Inferior parietal cortex (tissue), 1 donor: ENCODE data around the gene AFF1.
"Not testable (repeated sequence)": the region's sequence is repeated elsewhere in the genome, so short reads cannot be mapped to it uniquely, and the experiment has no call there.

Source experiments
- DNase-seq: peaks from one replicate; pipeline ENCODE4 v3.0.0-alpha.2; 2016; ENCODE audit errors: extremely low spot score

AFF1 gene

DNA sequence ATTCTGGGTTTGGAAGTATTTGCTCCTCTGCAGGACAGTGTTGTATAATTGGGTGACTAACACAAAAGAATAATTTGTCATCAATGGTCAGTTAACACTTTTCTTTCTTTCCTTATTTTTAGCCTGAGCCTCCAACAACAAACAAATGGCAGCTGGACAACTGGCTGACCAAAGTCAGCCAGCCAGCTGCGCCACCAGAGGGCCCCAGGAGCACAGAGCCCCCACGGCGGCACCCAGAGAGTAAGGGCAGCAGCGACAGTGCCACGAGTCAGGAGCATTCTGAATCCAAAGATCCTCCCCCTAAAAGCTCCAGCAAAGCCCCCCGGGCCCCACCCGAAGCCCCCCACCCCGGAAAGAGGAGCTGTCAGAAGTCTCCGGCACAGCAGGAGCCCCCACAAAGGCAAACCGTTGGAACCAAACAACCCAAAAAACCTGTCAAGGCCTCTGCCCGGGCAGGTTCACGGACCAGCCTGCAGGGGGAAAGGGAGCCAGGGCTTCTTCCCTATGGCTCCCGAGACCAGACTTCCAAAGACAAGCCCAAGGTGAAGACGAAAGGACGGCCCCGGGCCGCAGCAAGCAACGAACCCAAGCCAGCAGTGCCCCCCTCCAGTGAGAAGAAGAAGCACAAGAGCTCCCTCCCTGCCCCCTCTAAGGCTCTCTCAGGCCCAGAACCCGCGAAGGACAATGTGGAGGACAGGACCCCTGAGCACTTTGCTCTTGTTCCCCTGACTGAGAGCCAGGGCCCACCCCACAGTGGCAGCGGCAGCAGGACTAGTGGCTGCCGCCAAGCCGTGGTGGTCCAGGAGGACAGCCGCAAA lies 179.6 kb downstream of the AFF1 start:
- no peak for DNase-seq

DNA sequence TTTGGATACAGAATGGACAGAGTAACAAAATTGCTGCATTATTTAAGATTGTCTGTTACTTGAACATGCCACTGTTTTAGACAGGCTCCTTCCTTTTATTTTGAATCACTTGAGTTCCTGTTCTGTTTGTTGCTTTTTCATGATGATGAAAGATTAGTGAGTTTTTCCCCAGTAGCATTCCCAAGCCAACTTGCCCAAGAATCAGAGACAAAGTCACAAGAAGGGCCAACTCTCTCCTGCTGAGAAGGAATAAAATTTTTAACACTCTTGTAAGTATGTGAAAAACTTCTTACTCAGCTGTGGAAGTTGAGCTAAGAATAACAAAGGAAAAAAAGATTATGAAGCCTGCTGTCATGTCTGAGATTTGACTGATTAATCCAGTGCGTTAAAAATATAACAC lies 181.4 kb downstream of the AFF1 start:
- DNase-seq, result no peak

DNA sequence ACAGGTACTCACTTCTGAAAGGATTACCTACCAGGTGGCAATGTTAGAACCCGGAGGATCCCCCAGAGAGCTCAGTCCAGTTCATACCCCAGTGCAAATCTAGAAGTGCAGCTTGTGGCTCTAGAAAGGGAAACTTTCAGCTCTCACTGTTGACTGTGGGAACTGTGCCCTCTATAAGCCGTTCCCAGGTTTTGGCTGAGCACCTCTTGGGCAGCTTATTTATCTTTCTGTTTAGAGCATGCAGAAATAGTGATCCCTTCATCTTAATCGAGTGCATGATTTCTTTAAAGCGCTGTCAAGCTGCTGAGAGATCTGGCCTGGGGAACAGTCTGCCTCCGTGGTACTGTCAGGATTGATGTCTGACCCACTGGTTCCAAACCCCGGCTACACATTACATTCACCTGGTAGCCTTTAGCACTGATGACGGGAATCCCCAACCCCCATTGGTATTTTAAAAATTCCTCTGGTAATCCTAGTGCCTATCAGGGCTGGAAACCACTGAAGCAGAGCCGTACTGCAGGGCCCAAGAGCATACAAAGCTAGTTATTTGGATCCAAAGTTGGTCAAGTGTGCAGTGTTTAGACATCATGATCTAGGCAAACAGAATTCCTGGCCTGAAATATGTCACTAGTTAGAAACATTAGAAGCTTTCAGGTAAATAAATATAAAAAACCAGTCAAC lies 182.4 kb downstream of the AFF1 start:
- no peak for DNase-seq

DNA sequence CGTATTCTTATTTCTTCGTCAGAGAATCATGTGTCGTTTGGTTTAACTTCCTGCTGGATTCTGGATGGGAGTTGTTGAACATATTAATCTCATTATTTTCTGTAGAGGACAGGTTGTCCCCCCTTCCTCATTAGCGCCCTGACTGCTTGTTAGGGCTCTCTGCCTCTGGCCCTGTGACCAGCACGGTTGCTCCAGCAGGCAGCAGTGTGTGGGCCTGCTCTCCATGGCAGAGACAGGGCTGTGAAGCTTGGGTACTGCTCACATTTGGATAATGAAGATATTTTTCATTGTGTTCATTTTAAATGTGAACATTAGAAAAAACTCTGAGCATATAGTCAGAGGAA lies 182.9 kb downstream of the AFF1 start:
- no peak for DNase-seq

DNA sequence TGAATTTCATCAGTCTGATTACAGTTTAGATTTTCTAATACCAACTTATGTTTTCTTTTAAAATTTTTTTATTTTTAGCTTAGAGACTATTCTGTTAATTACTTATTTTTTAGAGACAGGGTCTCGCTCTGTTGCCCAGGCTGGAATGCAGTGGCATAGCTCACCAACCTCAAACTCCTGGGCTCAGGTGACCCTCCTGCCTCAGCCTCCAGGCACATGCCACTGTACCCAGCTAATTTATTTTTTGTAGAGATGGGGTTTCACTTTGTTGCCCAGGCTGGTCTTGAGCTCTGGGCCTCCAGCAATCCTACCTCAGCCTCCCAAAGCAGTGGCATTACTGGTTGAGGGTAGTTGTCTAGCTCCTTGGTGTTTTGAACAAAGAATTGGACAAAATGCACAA lies 183.6 kb downstream of the AFF1 start:
- no peak for DNase-seq

DNA sequence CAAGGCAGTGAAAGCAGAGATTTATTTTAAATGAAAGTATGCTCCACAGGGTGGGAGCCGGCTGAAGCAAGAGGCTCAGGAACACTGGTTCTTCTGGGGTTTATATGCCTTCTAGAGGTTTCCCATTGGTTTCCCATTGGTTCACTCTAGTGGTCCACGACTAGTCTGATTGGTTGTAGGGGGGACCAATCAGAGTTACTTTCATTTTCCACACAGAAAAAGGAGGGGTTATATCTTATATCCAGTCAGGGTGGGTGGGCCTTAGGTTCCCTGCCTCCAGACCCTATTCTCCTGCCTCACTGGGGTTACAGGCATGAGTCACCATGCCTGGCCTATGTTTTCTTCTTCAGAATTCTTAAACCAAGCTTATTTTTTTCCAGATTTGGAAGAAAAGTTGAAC lies 184.0 kb downstream of the AFF1 start:
- DNase-seq, result no peak

DNA sequence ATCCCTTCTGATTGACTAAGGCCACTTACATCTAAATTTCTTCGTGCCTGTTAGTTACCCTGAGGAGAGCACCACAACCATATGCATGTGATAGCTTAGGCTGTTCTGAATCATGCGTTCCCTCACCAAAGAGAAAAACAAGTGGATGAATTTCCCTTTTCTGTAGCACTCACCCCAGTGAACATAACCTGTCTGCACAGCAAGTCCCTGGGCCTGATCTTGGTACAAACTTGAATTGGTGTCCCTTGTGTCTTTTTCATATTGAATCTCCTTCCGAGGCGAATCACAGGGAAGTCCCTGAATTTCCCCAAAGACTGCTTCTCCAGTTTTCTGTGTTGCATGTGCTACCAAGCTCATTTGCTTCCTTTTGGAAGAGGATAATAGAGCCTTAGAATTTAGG lies 185.2 kb downstream of the AFF1 start:
- DNase-seq, result no peak

DNA sequence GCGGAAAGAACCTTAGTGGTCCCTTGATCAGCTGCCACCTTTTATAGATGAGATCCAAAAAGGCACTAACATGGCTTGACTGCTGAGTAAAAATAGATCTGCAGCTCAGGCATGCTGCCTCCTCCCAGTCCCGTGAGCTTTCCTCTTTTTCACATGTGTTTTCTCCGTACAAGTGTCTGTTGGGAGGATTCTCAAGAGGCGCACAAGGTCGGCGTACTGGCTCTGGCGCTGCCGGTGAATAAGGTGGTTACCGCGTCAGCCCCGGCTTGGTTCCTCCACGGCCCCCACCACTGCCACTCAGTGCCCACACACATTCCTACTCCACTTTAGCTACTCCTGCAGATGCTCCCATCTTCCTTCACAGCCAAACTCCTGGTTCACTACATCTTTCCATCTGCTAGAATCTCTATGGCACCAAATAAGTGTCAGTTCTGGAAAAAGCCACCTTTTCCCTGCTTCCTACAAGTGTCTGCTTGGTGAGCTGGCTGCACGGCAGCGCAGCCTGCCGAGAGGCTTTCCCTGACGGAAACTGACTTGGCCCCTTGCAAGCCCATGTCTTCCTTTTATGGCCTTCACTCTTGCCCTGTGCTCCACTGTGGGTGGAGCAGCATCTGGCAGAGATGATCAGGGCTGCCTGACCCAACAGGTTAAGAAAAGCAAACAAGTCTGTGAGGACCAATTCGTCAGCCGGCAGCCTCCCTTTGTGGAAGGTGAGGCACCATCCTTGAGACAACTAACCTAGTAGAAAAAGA lies 185.8 kb downstream of the AFF1 start:
- no peak for DNase-seq

DNA sequence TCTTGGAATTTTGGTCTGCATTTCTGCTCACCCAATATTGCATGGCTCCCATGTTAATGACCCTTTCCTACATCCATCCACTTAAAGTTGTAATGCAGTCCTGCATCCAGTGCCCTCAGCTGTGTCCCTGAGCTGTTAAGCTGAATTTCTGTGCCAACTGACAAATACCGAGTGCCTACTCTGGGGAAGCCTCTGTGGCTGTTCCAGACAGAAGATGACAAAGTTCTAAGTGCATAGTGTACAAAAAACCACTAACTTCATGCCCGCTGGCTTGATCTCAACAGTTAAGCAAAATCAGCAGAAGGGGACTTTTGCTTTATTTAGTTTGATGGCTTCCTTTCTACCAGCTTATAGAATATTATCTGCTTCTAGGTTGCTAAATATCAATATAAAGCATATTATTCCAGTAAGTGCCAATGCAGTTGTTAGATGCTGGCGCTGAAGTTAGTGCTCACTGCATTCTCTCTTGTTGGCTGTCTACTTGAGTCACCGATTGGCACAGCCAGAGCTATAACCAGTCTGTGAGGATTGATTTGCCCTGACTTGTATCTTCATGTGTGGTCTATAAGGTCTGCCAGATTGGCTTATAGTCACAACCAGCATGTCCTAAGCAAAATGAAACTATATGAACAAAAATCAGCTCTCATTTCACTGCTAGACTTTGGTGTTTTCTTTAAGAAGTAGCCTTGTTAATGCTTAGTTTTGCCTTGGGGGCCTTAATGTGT lies 186.7 kb downstream of the AFF1 start:
- DNase-seq, result no peak

DNA sequence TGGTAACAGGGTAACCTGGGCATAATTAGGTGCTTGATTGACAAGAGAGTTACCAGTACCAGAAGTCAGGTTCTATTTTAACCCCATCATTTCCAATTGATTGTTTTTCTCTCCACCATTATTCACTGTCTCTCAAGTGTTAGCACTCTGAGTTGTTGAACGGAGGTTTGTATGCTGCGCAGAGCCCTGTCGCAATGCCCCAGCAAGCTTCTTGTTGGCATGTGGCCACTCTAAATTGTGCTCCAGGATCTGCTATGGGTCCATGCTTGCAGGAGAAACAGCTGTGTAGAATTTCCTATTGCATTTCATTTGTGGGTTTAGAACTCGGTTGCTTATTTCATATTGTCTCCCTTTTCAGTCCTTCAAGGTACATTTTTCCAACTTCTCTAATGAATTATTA lies 187.4 kb downstream of the AFF1 start:
- DNase-seq, result no peak

DNA sequence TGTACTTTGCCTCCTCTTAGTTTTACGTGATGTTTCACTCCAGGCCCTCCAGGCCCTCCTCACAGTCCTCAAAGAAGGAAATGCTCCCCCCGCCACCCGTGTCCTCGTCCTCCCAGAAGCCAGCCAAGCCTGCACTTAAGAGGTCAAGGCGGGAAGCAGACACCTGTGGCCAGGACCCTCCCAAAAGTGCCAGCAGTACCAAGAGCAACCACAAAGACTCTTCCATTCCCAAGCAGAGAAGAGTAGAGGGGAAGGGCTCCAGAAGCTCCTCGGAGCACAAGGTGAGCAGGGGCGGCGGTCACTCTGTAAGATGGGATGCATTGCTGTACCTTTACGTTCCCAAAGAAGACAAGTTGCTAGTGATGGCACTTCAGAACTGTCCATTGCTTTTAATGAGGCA lies 191.2 kb downstream of the AFF1 start:
- DNase-seq, result no peak

DNA sequence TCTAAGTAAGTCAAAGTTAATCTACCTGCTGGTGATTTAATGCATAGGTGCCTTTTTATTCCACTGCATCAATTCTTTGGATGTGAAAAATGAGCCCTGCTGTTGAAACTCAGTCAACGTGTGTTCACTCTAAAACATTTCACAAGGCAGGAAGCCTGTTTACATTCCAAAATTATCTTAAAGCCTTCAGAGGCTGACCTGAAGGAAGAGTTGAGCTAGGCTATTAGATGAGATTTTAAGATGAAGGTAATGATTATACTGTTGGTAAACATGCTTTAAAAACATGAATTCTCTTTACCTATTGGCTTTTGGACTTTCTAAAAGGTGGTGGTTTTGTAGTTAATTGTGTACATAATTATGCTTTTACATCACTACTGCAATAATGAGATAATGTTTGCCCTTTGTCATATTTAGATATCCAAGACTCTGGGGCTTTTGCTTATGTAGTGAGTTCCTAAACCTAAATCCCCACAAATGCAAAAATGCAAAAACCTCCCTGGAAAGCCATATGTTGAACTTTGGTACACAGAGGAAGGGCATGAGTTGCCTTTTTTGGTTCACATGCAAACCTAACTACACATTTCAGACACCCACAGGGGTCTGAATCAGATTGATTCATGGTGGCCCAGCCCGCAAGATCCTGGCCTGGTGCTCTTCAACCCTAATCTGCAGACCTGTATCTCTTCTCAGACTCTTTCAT lies 193.3 kb downstream of the AFF1 start:
- no peak for DNase-seq

DNA sequence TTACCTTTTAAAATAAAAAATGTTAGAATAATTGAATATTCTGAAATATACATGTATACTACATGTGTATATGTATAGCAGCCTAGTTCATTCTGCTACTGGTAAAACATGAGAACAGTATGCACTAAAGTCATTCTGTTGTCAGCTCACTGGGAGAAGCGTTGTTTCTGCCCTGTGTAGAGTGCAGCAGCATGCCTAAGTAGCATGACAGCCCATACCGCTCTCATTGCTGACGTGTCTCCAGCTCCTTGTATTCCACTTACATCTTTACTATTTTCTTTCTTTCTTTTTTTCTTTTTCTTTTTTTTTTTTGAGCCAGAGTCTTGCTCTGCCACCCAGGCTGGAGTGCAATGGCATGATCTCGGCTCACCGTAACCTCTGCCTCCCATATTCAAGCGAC lies 194.9 kb downstream of the AFF1 start:
- no peak for DNase-seq

DNA sequence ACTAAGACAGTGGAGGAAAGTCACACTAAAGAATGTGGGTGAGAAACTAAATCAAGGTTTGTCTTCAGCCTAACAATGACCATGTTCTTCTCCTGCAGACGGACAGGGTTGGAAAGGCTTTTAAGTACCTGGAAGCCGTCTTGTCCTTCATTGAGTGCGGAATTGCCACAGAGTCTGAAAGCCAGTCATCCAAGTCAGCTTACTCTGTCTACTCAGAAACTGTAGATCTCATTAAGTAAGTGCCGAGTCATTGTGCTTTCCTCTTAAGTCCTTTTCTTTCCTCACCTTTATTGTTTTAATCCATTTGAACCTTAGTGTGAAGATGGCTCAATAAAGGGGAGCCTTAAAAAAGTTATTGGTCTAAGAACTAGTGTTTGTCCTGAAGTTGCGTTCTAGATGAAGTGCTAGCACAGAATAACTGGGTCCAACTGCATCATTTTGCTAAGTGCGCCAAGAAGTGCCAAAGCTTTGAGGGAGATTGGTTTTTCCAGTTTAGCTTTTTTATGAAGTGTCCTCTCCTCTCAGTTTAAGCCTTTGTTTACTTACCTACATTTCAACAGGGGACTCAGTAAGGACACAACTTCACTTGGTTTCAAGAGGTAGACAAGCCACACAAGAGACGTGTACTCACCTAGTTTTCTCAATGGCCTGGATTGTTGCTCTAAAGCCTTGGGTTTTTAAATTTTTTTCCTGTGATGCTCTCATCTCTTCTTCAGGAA lies 196.3 kb downstream of the AFF1 start:
- no peak for DNase-seq

DNA sequence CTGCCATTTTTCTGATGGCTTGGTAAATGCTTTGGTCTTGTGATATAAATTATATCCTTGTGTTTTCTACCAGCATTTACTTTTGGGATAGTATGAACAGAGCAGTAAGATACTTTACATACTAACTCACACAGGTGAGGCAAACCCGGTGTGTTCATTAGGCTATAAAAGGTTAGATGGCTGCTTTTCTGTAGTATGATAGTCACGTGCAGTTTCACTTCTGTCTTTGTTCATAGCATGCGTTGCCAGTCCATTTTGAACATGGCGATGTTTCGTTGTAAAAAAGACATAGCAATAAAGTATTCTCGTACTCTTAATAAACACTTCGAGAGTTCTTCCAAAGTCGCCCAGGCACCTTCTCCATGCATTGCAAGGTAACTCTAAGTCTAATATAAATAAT lies 197.2 kb downstream of the AFF1 start:
- no peak for DNase-seq

DNA sequence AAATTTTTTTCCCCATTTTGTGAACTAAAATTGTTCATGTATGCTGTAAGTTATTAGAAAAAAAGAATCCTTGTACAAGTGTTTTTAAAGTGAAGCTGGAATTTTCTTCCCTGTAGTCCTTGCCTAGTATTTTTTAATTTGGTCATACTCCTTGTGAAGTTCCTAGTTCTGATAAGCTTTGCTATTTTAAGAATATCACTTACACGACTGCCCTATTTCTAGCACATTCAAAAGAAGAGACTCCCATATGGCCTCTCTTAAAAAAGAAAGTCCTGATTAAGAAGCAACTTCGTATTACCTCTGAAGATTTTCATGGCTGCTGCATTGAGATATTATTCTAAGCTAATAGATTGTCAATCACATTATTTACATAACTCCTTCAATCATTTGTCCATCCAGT lies 198.4 kb downstream of the AFF1 start:
- no peak for DNase-seq

DNA sequence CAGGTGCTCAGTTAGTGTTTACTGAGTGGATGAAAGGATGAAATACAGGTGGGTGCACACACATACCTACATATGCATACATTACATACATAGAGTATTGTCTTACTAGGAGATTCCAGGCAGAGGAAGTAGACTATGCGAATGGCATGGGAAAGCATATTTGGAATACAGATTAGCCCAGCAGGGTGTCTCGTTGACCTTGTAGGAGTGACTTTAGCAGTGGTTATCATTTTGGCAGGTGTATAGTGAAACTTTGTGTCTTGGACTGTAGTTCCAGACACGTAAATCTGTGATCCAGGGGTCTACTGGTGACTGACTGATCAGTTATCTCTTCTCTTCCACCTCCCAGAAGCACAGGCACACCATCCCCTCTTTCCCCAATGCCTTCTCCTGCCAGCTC lies 199.3 kb downstream of the AFF1 start:
- DNase-seq, result no peak

DNA sequence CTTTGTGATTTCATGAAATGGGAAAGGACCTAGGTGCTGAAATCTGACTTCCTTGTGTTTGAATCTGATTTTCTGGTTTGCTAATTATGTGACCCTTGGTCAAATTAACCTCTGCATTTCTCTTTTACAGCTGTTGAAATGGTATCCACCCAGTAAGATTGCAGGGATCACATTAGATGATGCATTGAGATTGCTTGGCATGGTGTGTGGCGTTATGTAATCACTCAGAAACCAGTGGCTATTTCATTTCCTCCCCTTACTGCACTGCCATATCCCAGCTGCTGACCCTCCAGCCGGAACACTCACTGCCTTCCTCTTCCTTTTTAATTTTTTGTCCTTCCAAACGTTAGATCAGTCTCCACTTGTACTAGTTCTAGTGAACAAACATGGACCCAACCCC lies 206.6 kb downstream of the AFF1 start:
- DNase-seq, result no peak

DNA sequence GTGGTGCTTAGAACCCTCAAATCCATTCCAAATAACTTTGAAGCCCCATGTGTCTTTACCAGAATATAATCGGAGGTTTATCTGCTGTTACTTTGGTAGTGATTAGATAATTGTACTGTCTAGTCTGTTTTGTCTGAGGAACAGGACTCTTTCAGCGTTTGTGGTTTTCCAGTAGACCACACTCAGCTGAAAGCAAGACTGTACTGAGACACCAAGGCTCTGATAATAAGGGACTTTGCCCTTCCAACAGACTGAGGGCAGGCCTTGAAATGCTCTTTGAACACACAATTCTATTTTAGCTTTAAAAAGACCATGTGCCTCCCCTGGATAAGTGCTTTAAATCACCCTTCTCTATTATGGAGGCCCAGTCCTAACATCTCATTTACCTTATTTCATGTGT lies 209.5 kb downstream of the AFF1 start:
- no peak for DNase-seq

DNA sequence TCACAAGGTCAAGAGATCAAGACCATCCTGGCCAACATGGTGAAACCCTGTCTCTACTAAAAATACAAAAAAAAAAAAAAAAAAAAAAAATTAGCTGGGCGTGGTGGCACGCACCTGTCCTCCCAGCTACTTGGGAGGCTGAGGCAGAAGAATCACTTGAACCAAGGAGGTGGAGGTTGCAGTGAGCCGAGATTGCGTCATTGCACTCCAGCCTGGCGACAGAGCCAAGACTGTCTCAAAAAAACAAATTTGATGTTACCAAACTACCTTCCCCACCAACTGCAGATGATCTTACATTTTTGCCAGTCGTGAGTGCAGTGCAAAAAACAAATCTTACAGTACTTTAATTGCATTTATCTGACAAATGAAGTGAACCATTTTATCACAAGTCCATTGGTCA lies 211.1 kb downstream of the AFF1 start:
- DNase-seq, result not testable (repeated sequence)

DNA sequence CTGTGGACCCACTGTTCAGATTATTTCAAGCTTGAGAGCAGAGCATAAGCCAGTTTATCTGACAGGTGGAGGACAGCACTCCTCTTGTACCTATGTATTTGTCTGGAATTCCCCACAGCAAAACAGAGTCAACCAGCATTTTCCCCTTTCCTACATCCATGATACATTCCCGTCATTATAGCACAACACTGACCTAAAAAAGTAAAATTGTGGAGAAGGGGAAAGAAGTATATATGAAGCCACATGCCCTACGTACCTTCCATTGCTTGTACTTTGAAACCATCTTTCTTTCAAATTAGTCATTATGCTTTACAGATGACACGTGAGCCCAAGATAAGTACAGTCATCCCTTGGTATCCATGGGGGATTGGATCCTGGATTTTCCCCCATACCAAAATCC lies 212.3 kb downstream of the AFF1 start:
- DNase-seq, result no peak
